Measurements from ENCODE around the gene FKBP10.

- TF ChIP-seq CTCF (IDR thresholded peaks at IDR 0.05; ENCODE audit: insufficient read depth, low read length), result no peak
- TF ChIP-seq GABPA (IDR thresholded peaks at IDR 0.05; ENCODE audit: low read depth), result no peak
- no peak for TF ChIP-seq REST (IDR thresholded peaks at IDR 0.05; ENCODE audit: insufficient replicate concordance, low read depth)
- TF ChIP-seq SPI1 (IDR thresholded peaks at IDR 0.05; ENCODE audit: borderline replicate concordance, low read depth), result no peak
Observed at GRCh38 chr17:41816637-41817320, 4.0 kb downstream of the FKBP10 start.
